Prostate gland (tissue), 2 donors: Measurements from ENCODE around the gene TBCA.

Experiments
- POLR2A ChIP-seq: fragments of 450-650 bp; IDR thresholded peaks from one replicate; pipeline ENCODE4 v1.6.1; 2016; ENCODE audit warnings: antibody characterized with exemption, mild to moderate bottlenecking
- TF ChIP-seq, protein P1 (sequence below), 4 experiments: fragments of 200-600 bp in 2 of 4; fragments of 450-650 bp in 2 of 4; sonication (generic) in 2 of 4; IDR thresholded peaks; 1 replicate in 3 of 4; 2 replicates in 1 of 4; pipeline ENCODE4 v1.5.1; 2016 to 2019; ENCODE audit warnings: antibody characterized with exemption in 4 of 4, mild to moderate bottlenecking in 2 of 4, moderate library complexity in 2 of 4

DNA sequence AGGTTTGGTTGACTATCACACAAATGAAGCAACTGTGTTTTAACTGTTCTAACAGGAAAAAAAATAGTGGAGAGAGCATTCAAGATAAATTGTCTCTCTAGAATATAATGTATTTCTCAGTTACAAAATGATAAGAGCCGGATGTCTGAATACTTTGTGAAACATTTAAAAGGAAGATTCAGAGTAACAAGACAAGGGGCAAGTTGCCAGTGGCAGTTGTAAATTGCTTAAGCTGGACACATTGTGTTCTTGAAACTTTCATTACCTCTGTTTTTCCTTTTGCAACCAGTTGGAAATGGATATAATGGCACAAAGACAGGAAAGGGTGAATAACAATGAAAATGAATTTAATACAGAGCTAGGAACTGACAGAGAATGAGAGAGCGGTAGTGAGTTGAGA lies 15.2 kb upstream of the TBCA start:
- TF ChIP-seq, protein P1, sequence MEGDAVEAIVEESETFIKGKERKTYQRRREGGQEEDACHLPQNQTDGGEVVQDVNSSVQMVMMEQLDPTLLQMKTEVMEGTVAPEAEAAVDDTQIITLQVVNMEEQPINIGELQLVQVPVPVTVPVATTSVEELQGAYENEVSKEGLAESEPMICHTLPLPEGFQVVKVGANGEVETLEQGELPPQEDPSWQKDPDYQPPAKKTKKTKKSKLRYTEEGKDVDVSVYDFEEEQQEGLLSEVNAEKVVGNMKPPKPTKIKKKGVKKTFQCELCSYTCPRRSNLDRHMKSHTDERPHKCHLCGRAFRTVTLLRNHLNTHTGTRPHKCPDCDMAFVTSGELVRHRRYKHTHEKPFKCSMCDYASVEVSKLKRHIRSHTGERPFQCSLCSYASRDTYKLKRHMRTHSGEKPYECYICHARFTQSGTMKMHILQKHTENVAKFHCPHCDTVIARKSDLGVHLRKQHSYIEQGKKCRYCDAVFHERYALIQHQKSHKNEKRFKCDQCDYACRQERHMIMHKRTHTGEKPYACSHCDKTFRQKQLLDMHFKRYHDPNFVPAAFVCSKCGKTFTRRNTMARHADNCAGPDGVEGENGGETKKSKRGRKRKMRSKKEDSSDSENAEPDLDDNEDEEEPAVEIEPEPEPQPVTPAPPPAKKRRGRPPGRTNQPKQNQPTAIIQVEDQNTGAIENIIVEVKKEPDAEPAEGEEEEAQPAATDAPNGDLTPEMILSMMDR (IDR thresholded peaks at IDR 0.05), result no peak
- no peak for TF ChIP-seq POLR2A
